ENCODE measurements around the gene HLA-DQA1. TPM values are rescaled to one million over a fixed set of nuclear protein-coding genes. Genes with fewer than 3 reads are reported as not detected.

Gene HLA-DQA1
- total RNA-seq, 1 donor from 2014 or later = 628 TPM

DNA sequence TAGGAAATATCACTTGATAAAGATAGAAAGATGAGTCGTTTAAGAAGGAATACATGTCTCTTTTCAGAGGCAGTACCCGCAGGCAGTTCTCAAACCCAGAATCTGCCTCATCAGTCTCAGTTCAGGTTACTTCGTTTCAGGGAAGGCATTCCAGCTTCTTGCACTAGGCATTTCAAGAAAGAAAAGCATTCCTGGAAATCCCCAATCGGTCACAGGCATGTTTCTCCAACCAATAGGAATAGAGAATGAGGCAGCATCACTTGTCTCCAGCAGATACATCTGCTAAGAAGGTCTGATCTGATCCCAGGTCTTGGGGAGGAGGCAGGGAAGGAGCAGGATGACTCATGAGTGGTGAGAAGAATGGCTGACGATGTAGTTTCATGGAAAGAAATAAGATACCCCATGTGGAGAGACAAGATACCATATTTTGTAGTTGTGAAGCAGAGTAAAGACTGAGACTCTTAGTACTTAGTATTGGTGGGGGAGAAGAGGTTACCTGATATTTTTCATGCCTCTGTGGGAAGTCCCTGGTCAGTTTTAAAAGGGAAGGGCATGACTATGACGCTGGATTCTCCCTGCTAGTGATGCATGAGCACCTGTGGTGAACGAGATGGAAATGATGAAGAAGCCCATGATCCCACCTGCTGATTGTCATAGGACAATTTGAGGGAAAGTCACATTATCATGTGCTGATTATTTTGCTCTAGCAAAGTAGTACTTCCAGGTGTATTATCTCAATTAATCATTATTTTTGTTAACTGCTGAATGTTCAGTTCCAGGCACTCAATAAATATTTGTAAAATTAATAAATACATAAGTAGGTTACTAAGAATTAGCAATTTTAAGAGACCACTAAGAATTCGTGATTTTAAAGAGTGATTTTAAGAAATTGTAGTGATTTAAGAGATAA, 27.2 kb upstream of the HLA-DQA1 start:
- H3K27me3 Mint-ChIP-seq = no peaks in the 10 kb centered on the region
- DNase-seq = no peak

GRCh38 chr6:32610682-32611296, 26.4 kb upstream of the HLA-DQA1 start:
- Mint-ChIP-seq H3K36me3 (ENCODE audit: low read depth) (peaks cover 10% of the 10 kb centered on the region), H3K27ac (no peak overlapping the region), H3K4me1 (peaks cover 60% of the 10 kb centered on the region), H3K27me3 (no peaks in the 10 kb centered on the region), H3K9me3 (no peaks in the 10 kb centered on the region), H3K4me3 (peak overlapping the region; percentile 16)
- no peak for TF ChIP-seq CTCF (IDR thresholded peaks at IDR 0.05)
- ChIA-PET CTCF (no interaction called here), POLR2A (interaction anchor here (1.0 to 12.1 kb wide), 6 partner anchors 11 to 82 kb away, joined by 3 to 312 read pairs (median 32); partner anchors contain the start of genes HLA-DQA1 and HLA-DRB5)
- DNase-seq (no peak), ATAC-seq (ENCODE audit: low read depth) (no peak)
- intact Hi-C loops (cut with micrococcal nuclease) = loop anchor here (1.0 kb wide), 1 partner anchor 13 kb away; no protein-coding TSS in a partner anchor

More for the DNA sequence above, 27.2 kb upstream of the HLA-DQA1 start:
- TF ChIP-seq CTCF (IDR thresholded peaks at IDR 0.05) = no peak
- H3K4me3 Mint-ChIP-seq = no peak overlapping the region
- ChIA-PET CTCF (interaction anchor here (0.8 kb wide), 1 partner anchor 13 kb away, joined by 3 read pairs; no protein-coding TSS in a partner anchor), POLR2A (interaction anchor here (0.6 to 12.1 kb wide), 28 partner anchors 10 to 362 kb away, joined by 3 to 312 read pairs (median 4); partner anchors contain the start of genes HLA-DQA1, HLA-DQB1, HLA-DRA and HLA-DRB5)
- H3K36me3 Mint-ChIP-seq (ENCODE audit: low read depth) = peaks cover 11% of the 10 kb centered on the region
- peaks cover 1% of the 10 kb centered on the region for H3K9me3 Mint-ChIP-seq
- intact Hi-C loops (cut with micrococcal nuclease) = loop anchor here (1.0 kb wide), 1 partner anchor 13 kb away; no protein-coding TSS in a partner anchor
- ATAC-seq (ENCODE audit: low read depth) = peak; percentile 84
- H3K4me1 Mint-ChIP-seq = peaks cover 56% of the 10 kb centered on the region
- no peak overlapping the region for H3K27ac Mint-ChIP-seq

DNA sequence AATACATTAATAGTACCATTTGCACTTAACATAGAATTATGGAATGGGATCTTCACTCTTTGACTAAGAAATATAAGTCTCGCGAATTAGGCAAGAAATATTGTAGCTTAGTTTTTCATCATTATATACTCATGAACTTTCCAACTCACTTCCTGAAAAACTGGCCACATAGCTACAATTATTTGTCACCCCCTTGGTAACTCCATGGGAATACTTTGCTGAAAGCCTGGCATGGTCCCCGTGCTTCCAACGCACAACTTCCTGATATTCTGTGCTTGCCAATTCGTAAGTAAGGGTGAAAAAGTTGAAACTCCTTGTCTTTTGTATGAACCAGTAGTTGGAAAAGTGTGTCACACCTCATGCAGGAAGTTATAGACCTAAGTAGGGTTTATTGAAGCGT, 23.7 kb upstream of the HLA-DQA1 start:
- Mint-ChIP-seq H3K27ac (peak overlapping the region; percentile 75), H3K9me3 (peaks cover 9% of the 10 kb centered on the region), H3K4me3 (no peak overlapping the region), H3K27me3 (no peaks in the 10 kb centered on the region), H3K36me3 (ENCODE audit: low read depth) (peaks cover 19% of the 10 kb centered on the region), H3K4me1 (peaks cover 53% of the 10 kb centered on the region)
- no peak for ATAC-seq (ENCODE audit: low read depth)
- no peak for TF ChIP-seq CTCF (IDR thresholded peaks at IDR 0.05)
- DNase-seq = no peak
- ChIA-PET POLR2A (interaction anchor here (0.6 to 12.1 kb wide), 11 partner anchors 9 to 174 kb away, joined by 3 to 312 read pairs (median 5); partner anchors contain the start of gene HLA-DRA), CTCF (interaction anchor here (0.5 to 1.7 kb wide), 3 partner anchors 9 to 67 kb away, joined by 3 to 6 read pairs (median 4); no protein-coding TSS in a partner anchor)
- intact Hi-C loops (cut with micrococcal nuclease) = no loop called here

- H3K4me3 Mint-ChIP-seq = no peak overlapping the region
- no peaks in the 10 kb centered on the region for H3K27me3 Mint-ChIP-seq
- no peak for TF ChIP-seq CTCF (IDR thresholded peaks at IDR 0.05)
- peaks cover 9% of the 10 kb centered on the region for H3K9me3 Mint-ChIP-seq
- H3K36me3 Mint-ChIP-seq (ENCODE audit: low read depth) = peaks cover 19% of the 10 kb centered on the region
- ATAC-seq (ENCODE audit: low read depth) = no peak
- ChIA-PET POLR2A (interaction anchor here (0.5 to 12.1 kb wide), 13 partner anchors 8 to 175 kb away, joined by 3 to 312 read pairs (median 6); partner anchors contain the start of genes HLA-DQA1, HLA-DRA and HLA-DRB5), CTCF (interaction anchor here (1.4 to 1.7 kb wide), 2 partner anchors 8 to 29 kb away, joined by 3 to 4 read pairs; no protein-coding TSS in a partner anchor)
- H3K27ac Mint-ChIP-seq = peak overlapping the region; percentile 86
- peaks cover 49% of the 10 kb centered on the region for H3K4me1 Mint-ChIP-seq
- intact Hi-C loops (cut with micrococcal nuclease) = no loop called here
- DNase-seq = no peak
Measured at GRCh38 chr6:32614366-32615081, 22.7 kb upstream of the HLA-DQA1 start.
